ENCODE results near the gene KLHL33.

KLHL33 gene

GRCh38 chr14:20397511-20397910 lies 38.5 kb downstream of the KLHL33 start:
- Histone ChIP-seq H3K27ac (ENCODE audit: low read depth, low read length) (no peak overlapping the region), H3K9ac (ENCODE audit: low read length) (no peak overlapping the region), H3K4me3 (ENCODE audit: low read length) (no peak overlapping the region), H3K27me3 (ENCODE audit: control insufficient read depth, insufficient read depth, low read length) (no peaks in the 10 kb centered on the region), H3K36me3 (ENCODE audit: control insufficient read depth, insufficient read depth, low read length) (peaks cover 36% of the 10 kb centered on the region), H3K4me1 (ENCODE audit: control insufficient read depth, insufficient read depth, low read length) (no peaks in the 10 kb centered on the region)

GRCh38 chr14:20391505-20391904 lies 44.5 kb downstream of the KLHL33 start:
- Histone ChIP-seq H3K27ac (ENCODE audit: low read depth, low read length) (no peak overlapping the region), H3K4me1 (ENCODE audit: control insufficient read depth, insufficient read depth, low read length) (no peaks in the 10 kb centered on the region), H3K4me3 (ENCODE audit: low read length) (no peak overlapping the region), H3K27me3 (ENCODE audit: control insufficient read depth, insufficient read depth, low read length) (no peaks in the 10 kb centered on the region), H3K36me3 (ENCODE audit: control insufficient read depth, insufficient read depth, low read length) (peaks cover 59% of the 10 kb centered on the region), H3K9ac (ENCODE audit: low read length) (no peak overlapping the region)

- no peak overlapping the region for H3K9ac ChIP-seq (ENCODE audit: low read length)
- H3K4me3 ChIP-seq (ENCODE audit: low read length) = no peak overlapping the region
- H3K4me1 ChIP-seq (ENCODE audit: control insufficient read depth, insufficient read depth, low read length) = no peaks in the 10 kb centered on the region
- no peaks in the 10 kb centered on the region for H3K27me3 ChIP-seq (ENCODE audit: control insufficient read depth, insufficient read depth, low read length)
- peaks cover 72% of the 10 kb centered on the region for H3K36me3 ChIP-seq (ENCODE audit: control insufficient read depth, insufficient read depth, low read length)
- no peak overlapping the region for H3K27ac ChIP-seq (ENCODE audit: low read depth, low read length)
Measured at GRCh38 chr14:20388159-20388558, 47.8 kb downstream of the KLHL33 start.

- H3K4me3 ChIP-seq (ENCODE audit: low read length) = no peak overlapping the region
- H3K9ac ChIP-seq (ENCODE audit: low read length) = no peak overlapping the region
- no peaks in the 10 kb centered on the region for H3K4me1 ChIP-seq (ENCODE audit: control insufficient read depth, insufficient read depth, low read length)
- H3K27me3 ChIP-seq (ENCODE audit: control insufficient read depth, insufficient read depth, low read length) = no peaks in the 10 kb centered on the region
- no peak overlapping the region for H3K27ac ChIP-seq (ENCODE audit: low read depth, low read length)
- peaks cover 72% of the 10 kb centered on the region for H3K36me3 ChIP-seq (ENCODE audit: control insufficient read depth, insufficient read depth, low read length)
Measured at GRCh38 chr14:20387576-20387975, 48.4 kb downstream of the KLHL33 start.

GRCh38 chr14:20386276-20386855 lies 49.6 kb downstream of the KLHL33 start:
- no peaks in the 10 kb centered on the region for H3K4me1 ChIP-seq (ENCODE audit: control insufficient read depth, insufficient read depth, low read length)
- H3K9ac ChIP-seq (ENCODE audit: low read length) = no peak overlapping the region
- H3K36me3 ChIP-seq (ENCODE audit: control insufficient read depth, insufficient read depth, low read length) = peaks cover 75% of the 10 kb centered on the region
- no peak overlapping the region for H3K27ac ChIP-seq (ENCODE audit: low read depth, low read length)
- no peak overlapping the region for H3K4me3 ChIP-seq (ENCODE audit: low read length)
- H3K27me3 ChIP-seq (ENCODE audit: control insufficient read depth, insufficient read depth, low read length) = no peaks in the 10 kb centered on the region

GRCh38 chr14:20384886-20385285 lies 51.1 kb downstream of the KLHL33 start:
- H3K36me3 ChIP-seq (ENCODE audit: control insufficient read depth, insufficient read depth, low read length) = peaks cover 74% of the 10 kb centered on the region

GRCh38 chr14:20384321-20384720 lies 51.6 kb downstream of the KLHL33 start:
- H3K4me3 ChIP-seq (ENCODE audit: low read length) = no peak overlapping the region
- no peak overlapping the region for H3K27ac ChIP-seq (ENCODE audit: low read depth, low read length)
- H3K36me3 ChIP-seq (ENCODE audit: control insufficient read depth, insufficient read depth, low read length) = peaks cover 75% of the 10 kb centered on the region
- no peaks in the 10 kb centered on the region for H3K27me3 ChIP-seq (ENCODE audit: control insufficient read depth, insufficient read depth, low read length)
- H3K4me1 ChIP-seq (ENCODE audit: control insufficient read depth, insufficient read depth, low read length) = no peaks in the 10 kb centered on the region
- no peak overlapping the region for H3K9ac ChIP-seq (ENCODE audit: low read length)

More at GRCh38 chr14:20384886-20385285, 51.1 kb downstream of the KLHL33 start:
- Histone ChIP-seq H3K4me3 (ENCODE audit: low read length) (no peak overlapping the region), H3K4me1 (ENCODE audit: control insufficient read depth, insufficient read depth, low read length) (no peaks in the 10 kb centered on the region), H3K9ac (ENCODE audit: low read length) (no peak overlapping the region), H3K27ac (ENCODE audit: low read depth, low read length) (no peak overlapping the region), H3K27me3 (ENCODE audit: control insufficient read depth, insufficient read depth, low read length) (no peaks in the 10 kb centered on the region)

GRCh38 chr14:20383636-20384035 lies 52.3 kb downstream of the KLHL33 start:
- Histone ChIP-seq H3K27ac (ENCODE audit: low read depth, low read length) (no peak overlapping the region), H3K27me3 (ENCODE audit: control insufficient read depth, insufficient read depth, low read length) (no peaks in the 10 kb centered on the region), H3K9ac (ENCODE audit: low read length) (no peak overlapping the region), H3K4me1 (ENCODE audit: control insufficient read depth, insufficient read depth, low read length) (no peaks in the 10 kb centered on the region), H3K36me3 (ENCODE audit: control insufficient read depth, insufficient read depth, low read length) (peaks cover 76% of the 10 kb centered on the region), H3K4me3 (ENCODE audit: low read length) (no peak overlapping the region)

GRCh38 chr14:20383032-20383431 lies 52.9 kb downstream of the KLHL33 start:
- H3K9ac ChIP-seq (ENCODE audit: low read length) = no peak overlapping the region
- H3K36me3 ChIP-seq (ENCODE audit: control insufficient read depth, insufficient read depth, low read length) = peaks cover 76% of the 10 kb centered on the region
- H3K4me3 ChIP-seq (ENCODE audit: low read length) = no peak overlapping the region
- no peaks in the 10 kb centered on the region for H3K27me3 ChIP-seq (ENCODE audit: control insufficient read depth, insufficient read depth, low read length)
- no peaks in the 10 kb centered on the region for H3K4me1 ChIP-seq (ENCODE audit: control insufficient read depth, insufficient read depth, low read length)
- no peak overlapping the region for H3K27ac ChIP-seq (ENCODE audit: low read depth, low read length)

- Histone ChIP-seq H3K9ac (ENCODE audit: low read length) (no peak overlapping the region), H3K4me3 (ENCODE audit: low read length) (no peak overlapping the region), H3K27me3 (ENCODE audit: control insufficient read depth, insufficient read depth, low read length) (no peaks in the 10 kb centered on the region), H3K36me3 (ENCODE audit: control insufficient read depth, insufficient read depth, low read length) (peaks cover 72% of the 10 kb centered on the region), H3K4me1 (ENCODE audit: control insufficient read depth, insufficient read depth, low read length) (no peaks in the 10 kb centered on the region), H3K27ac (ENCODE audit: low read depth, low read length) (no peak overlapping the region)
Measured at GRCh38 chr14:20382526-20382925, 53.4 kb downstream of the KLHL33 start.

GRCh38 chr14:20381341-20381740 lies 54.6 kb downstream of the KLHL33 start:
- no peaks in the 10 kb centered on the region for H3K4me1 ChIP-seq (ENCODE audit: control insufficient read depth, insufficient read depth, low read length)
- no peaks in the 10 kb centered on the region for H3K27me3 ChIP-seq (ENCODE audit: control insufficient read depth, insufficient read depth, low read length)
- no peak overlapping the region for H3K9ac ChIP-seq (ENCODE audit: low read length)
- H3K4me3 ChIP-seq (ENCODE audit: low read length) = no peak overlapping the region
- no peak overlapping the region for H3K27ac ChIP-seq (ENCODE audit: low read depth, low read length)
- peaks cover 66% of the 10 kb centered on the region for H3K36me3 ChIP-seq (ENCODE audit: control insufficient read depth, insufficient read depth, low read length)

- Histone ChIP-seq H3K4me1 (ENCODE audit: control insufficient read depth, insufficient read depth, low read length) (no peaks in the 10 kb centered on the region), H3K27me3 (ENCODE audit: control insufficient read depth, insufficient read depth, low read length) (no peaks in the 10 kb centered on the region), H3K27ac (ENCODE audit: low read depth, low read length) (no peak overlapping the region), H3K36me3 (ENCODE audit: control insufficient read depth, insufficient read depth, low read length) (peaks cover 66% of the 10 kb centered on the region), H3K4me3 (ENCODE audit: low read length) (no peak overlapping the region), H3K9ac (ENCODE audit: low read length) (no peak overlapping the region)
Measured at GRCh38 chr14:20380681-20381080, 55.3 kb downstream of the KLHL33 start.

GRCh38 chr14:20379743-20380142 lies 56.2 kb downstream of the KLHL33 start:
- H3K36me3 ChIP-seq (ENCODE audit: control insufficient read depth, insufficient read depth, low read length) = peaks cover 62% of the 10 kb centered on the region
- H3K27me3 ChIP-seq (ENCODE audit: control insufficient read depth, insufficient read depth, low read length) = no peaks in the 10 kb centered on the region
- H3K9ac ChIP-seq (ENCODE audit: low read length) = no peak overlapping the region
- no peak overlapping the region for H3K27ac ChIP-seq (ENCODE audit: low read depth, low read length)
- H3K4me3 ChIP-seq (ENCODE audit: low read length) = no peak overlapping the region
- H3K4me1 ChIP-seq (ENCODE audit: control insufficient read depth, insufficient read depth, low read length) = no peaks in the 10 kb centered on the region
